Loucy (cell line): ENCODE results near the gene PTH2R.

Experiments used
- EZH2phosphoT487 ChIP-seq: fragments of 200-600 bp; IDR thresholded peaks from 2 replicates; pipeline ENCODE4 v1.6.1; 2018; ENCODE audit warnings: antibody characterized with exemption, mild to moderate bottlenecking, moderate library complexity, borderline replicate concordance
- TF ChIP-seq, protein P1 (sequence below): fragments of 200-600 bp; sonication (generic); conservative IDR thresholded peaks from 2 replicates; pipeline ENCODE4 v1.5.1; 2014; ENCODE audit warnings: mild to moderate bottlenecking, antibody characterized with exemption, low read length

DNA sequence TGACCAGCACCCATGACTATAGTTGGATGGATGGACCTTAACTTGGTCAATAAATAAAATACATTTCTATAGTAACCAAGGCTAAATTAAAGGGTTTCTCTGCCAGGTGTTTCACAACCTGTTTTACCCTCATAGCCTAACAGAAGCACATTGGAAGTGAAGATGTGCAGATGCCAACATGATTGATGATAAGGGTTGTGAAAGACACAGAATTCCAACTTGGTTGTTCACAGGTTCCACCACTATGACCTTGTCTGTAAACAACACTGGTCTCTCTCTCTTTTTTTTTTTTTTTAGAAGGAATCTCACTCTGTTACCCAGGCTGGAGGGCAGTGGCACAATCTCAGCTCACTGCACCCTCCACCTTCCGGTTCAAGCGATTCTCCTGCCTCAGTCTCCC is 37.5 kb upstream of the PTH2R start:
- TF ChIP-seq, protein P1, sequence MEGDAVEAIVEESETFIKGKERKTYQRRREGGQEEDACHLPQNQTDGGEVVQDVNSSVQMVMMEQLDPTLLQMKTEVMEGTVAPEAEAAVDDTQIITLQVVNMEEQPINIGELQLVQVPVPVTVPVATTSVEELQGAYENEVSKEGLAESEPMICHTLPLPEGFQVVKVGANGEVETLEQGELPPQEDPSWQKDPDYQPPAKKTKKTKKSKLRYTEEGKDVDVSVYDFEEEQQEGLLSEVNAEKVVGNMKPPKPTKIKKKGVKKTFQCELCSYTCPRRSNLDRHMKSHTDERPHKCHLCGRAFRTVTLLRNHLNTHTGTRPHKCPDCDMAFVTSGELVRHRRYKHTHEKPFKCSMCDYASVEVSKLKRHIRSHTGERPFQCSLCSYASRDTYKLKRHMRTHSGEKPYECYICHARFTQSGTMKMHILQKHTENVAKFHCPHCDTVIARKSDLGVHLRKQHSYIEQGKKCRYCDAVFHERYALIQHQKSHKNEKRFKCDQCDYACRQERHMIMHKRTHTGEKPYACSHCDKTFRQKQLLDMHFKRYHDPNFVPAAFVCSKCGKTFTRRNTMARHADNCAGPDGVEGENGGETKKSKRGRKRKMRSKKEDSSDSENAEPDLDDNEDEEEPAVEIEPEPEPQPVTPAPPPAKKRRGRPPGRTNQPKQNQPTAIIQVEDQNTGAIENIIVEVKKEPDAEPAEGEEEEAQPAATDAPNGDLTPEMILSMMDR, result no peak
- no peak for TF ChIP-seq EZH2phosphoT487
